Stimulated activated naive CD8-positive, alpha-beta T cell treated with anti-CD3 and anti-CD28 coated beads, Interleukin-15, amount 100 ng/mL, for 72 hours (primary cell): ENCODE measurements around the gene HELZ.
"Not testable (repeated sequence)": the region's sequence is repeated elsewhere in the genome, so short reads cannot be mapped to it uniquely, and the experiment has no call there.

Experiments
- ATAC-seq: fragments of 150-1000 bp; cut with Tn5 transposase; 2 replicates; pipeline ENCODE4 v1.10.0; 2021; ENCODE audit warnings: mild to moderate bottlenecking, moderate library complexity
- DNase-seq, 2 donors: peaks; one replicate each; pipeline ENCODE4 v3.0.0; 2021 to 2022
- H3K27ac Mint-ChIP-seq, 2 donors: one replicate each; pipeline ENCODE4 v1.8.0; 2022; ENCODE audit warnings: mild to moderate bottlenecking in 2 of 2, mixed read lengths in 2 of 2, moderate library complexity in 2 of 2
- H3K27me3 Mint-ChIP-seq: one replicate; pipeline ENCODE4 v1.8.0; 2022; ENCODE audit warnings: mixed read lengths
- H3K4me1 Mint-ChIP-seq: one replicate; pipeline ENCODE4 v1.8.0; 2022; ENCODE audit warnings: mild to moderate bottlenecking, mixed read lengths
- H3K4me3 Mint-ChIP-seq, 2 donors: one replicate each; pipeline ENCODE4 v1.8.0; 2022; ENCODE audit warnings: mild to moderate bottlenecking in 2 of 2, mixed read lengths in 2 of 2, moderate library complexity in 1 of 2
- H3K9me3 Mint-ChIP-seq, 2 donors: one replicate each; pipeline ENCODE4 v1.8.0; 2022; ENCODE audit warnings: mixed read lengths in 2 of 2

HELZ gene

DNA sequence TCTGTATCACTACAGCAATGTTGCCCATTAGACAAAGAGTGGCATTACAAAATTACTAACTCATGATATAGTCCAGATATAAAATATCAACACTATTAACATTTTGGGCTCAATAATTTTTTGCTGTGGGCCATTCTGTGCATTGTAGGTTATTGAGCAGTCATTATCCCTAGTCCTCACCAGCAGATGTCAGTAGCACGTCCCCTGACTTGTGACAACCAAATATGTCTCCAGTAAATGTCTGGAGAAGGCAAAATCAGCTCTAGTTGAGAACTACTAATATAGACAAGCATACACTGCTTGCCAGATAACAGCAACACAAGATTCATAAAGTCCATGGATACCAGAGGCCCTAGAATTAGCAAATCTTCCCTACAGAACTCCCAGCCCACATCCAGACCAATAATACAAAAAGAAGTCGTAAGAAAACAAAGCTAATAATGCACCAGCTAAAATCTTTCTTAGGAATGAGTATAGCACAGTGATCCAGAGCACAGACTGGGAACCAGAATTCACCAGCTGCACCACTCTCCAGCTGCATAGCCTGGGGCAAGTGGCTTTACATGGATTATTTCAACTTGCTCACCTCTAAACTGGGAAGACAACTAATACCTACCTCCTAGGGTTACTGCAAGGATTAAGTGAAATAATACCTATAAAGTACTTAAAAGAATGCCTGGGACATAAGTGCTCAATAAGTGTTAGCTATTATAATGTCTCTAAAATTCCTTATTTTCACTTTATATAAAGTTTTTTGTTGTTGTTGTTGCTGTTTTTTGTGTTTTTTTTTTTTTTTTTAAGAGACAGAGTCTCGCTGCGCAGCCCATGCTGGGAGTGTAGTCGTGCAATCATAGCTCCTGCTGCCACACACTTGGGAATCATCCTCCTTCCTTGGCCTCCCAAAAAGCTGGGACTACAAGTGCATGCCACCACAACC is 23.7 kb downstream of the HELZ start:
- ATAC-seq (peak; percentile 71), DNase-seq (peak in 1 of 2 donors; percentile 23)
- H3K9me3 Mint-ChIP-seq = peaks cover 0 to 6% of the 10 kb centered on the region in 2 donors
- H3K4me1 Mint-ChIP-seq = peaks cover 33% of the 10 kb centered on the region
- no peaks in the 10 kb centered on the region for H3K27me3 Mint-ChIP-seq
- peak overlapping the region in 1 of 2 donors; percentile 9 for H3K27ac Mint-ChIP-seq
- no peak overlapping the region for H3K4me3 Mint-ChIP-seq

DNA sequence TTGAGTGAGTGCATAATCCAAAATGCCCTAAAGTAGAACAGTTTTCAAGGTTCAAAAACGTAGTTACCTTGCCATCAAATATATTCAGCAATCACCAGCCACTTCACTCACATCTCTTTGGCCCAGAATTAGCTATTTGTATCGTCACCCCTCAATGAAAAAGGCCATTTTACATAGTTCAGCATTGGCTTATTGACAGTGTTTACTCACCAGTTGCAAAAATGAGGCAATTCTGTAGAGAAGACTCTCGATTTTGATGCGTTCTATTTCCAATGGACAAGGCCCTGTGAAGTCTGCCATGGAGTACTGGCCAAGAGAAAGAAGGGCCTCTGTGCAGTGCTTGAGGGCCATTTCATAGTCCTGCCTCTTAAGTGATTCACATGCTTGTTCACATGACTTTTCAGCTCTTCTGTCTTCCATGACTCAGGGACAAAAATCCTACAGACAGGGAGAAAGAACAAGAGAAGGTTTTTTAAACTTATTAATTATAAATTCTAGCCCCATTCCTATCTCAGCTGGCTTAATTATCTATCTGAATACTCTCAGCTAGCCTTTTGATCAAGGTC is 26.5 kb downstream of the HELZ start:
- Mint-ChIP-seq H3K27ac (no peak overlapping the region), H3K4me3 (no peak overlapping the region)
- ATAC-seq = no peak

DNA sequence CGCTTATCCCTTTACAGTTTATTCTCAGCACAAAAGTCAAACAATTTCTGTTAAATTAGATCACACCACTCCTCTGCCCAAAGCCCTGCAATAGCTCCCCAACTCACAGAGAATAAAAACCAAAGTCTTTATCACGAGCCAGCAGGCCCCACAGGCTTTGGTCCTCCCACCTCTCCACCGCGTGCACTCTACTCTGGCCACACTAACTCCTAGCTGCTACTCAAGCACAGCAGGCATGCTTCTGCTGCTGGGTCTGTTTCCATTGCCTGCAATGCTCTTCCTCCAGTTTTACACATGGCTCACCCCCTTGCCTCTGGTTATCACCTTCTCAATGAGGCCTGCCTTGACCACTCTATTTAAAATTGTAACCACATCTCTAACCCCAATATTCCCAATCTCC is 27.6 kb downstream of the HELZ start:
- Mint-ChIP-seq H3K27ac (no peak overlapping the region), H3K9me3 (no peaks in the 10 kb centered on the region), H3K4me3 (no peak overlapping the region), H3K4me1 (peaks cover 11% of the 10 kb centered on the region), H3K27me3 (no peaks in the 10 kb centered on the region)
- ATAC-seq (no peak), DNase-seq (no peak)

More for the DNA sequence above, 26.5 kb downstream of the HELZ start:
- DNase-seq = no peak
- Mint-ChIP-seq H3K9me3 (no peaks in the 10 kb centered on the region), H3K4me1 (peaks cover 17% of the 10 kb centered on the region), H3K27me3 (no peaks in the 10 kb centered on the region)

DNA sequence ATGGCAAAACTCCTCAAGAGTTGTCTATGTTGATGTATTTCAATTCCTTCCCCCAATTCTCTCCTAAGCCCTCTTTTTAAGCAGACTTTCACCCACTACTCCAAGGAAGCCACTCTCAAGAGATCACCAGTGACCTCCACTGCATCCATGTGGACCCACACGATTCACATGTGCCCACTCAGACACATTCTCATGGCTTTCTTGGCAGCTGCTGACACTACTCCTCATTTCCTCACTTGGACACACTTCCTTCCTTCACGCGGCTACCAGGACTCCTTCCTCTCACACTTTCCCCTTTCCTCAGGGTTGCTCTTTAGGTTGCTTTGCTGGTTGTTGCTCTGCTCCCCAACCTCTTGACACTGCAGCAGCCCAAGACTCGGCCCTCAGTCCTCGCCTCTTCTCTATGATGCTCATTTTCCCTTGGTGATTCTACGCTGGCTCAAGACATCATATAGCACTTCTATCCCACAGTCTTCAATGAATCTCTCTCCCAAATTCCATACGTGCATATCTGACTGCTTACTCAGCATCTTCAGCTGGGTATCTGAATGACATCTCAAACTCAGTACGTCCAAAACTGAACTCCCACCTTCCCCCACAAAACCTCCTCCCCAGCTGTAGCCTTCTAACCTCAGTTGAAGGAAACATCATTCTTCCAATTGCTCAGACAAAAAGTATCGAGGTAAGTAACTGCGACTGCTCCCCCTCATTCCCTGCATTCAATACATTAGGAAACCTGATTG is 28.2 kb downstream of the HELZ start:
- H3K9me3 Mint-ChIP-seq = no peaks in the 10 kb centered on the region
- no peak for DNase-seq
- no peak overlapping the region for H3K4me3 Mint-ChIP-seq
- no peaks in the 10 kb centered on the region for H3K27me3 Mint-ChIP-seq
- no peak overlapping the region for H3K27ac Mint-ChIP-seq
- no peak for ATAC-seq
- H3K4me1 Mint-ChIP-seq = peaks cover 5% of the 10 kb centered on the region

DNA sequence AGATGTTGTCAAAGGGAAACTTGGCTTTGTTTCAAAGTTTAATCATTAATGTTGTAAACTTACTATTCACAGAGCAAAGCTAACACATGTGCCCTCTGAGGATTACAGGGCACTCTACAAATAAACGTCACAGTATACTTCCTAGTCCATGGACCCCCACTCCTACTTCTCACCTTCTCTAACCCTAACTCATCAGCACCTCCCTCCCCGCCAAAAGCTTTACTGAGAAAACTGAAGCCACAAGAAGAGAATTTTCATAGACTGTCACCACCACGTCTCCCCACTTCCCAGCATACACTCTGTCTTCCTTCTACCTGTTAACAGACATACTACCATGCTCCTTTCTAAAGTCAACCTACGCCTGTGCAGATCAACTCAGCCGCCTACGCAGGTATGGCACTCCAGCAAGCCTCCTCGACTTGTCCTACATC is 29.0 kb downstream of the HELZ start:
- H3K9me3 Mint-ChIP-seq = no peaks in the 10 kb centered on the region
- no peaks in the 10 kb centered on the region for H3K27me3 Mint-ChIP-seq
- H3K4me3 Mint-ChIP-seq = no peak overlapping the region
- H3K4me1 Mint-ChIP-seq = peaks cover under 1% of the 10 kb centered on the region
- no peak for DNase-seq
- H3K27ac Mint-ChIP-seq = no peak overlapping the region
- ATAC-seq = no peak

DNA sequence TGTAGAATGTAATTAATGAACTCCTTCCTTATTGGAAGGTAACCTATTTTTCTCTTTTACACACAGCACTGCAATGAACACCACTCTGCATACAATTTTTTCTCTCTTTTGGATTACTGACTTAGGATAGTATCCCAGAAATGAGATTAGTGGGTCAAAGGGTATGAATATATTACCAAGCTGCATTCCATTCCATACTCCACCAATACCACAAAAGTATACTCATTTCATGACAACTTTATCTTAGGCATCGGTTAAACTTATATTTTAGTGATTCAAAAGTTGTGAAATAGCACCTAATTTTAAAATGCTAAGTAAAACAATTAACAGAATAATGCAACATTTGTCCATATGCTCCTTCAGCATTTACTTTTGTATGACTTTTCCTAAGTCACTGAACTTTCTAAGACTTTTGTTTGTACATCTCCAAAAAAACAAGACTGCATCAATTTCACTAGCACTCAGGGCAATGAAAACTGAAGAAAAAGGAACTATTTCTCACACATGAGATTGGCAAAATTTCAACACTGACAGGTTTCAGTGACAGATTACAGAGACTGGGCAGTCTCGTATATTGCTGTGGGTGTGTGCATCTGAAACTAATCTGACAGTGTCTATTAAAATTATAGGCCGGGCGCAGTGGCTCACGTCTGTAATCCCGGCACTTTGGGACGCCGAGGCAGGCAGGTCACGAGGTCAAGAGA is 32.1 kb downstream of the HELZ start:
- DNase-seq = no peak
- H3K27ac Mint-ChIP-seq = peak overlapping the region in 1 of 2 donors; percentile 48

DNA sequence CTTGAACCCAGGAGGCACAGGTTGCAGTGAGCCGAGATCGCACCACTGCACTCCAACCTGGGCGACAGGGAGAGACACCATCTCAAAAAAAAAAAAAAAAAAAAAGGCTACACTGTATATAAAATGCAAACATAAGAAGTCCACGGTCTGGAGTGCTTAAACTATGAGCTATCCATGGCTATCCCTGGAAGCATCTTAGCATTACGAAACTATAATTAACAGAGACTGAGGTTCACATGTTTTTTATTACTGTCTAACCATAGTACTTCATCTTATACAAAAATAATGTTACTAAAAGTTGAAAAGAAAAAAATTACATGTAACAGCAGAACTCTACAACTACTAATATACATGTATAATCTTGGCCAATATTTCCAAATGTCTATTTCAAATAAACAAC is 32.8 kb downstream of the HELZ start:
- ATAC-seq = no peak
- no peak for DNase-seq
- Mint-ChIP-seq H3K4me1 (peaks cover 17% of the 10 kb centered on the region), H3K9me3 (no peaks in the 10 kb centered on the region), H3K4me3 (no peak overlapping the region), H3K27me3 (no peaks in the 10 kb centered on the region), H3K27ac (no peak overlapping the region)

More for the DNA sequence above, 32.1 kb downstream of the HELZ start:
- ATAC-seq = no peak
- Mint-ChIP-seq H3K27me3 (no peaks in the 10 kb centered on the region), H3K4me3 (no peak overlapping the region), H3K9me3 (no peaks in the 10 kb centered on the region), H3K4me1 (peaks cover 14% of the 10 kb centered on the region)

DNA sequence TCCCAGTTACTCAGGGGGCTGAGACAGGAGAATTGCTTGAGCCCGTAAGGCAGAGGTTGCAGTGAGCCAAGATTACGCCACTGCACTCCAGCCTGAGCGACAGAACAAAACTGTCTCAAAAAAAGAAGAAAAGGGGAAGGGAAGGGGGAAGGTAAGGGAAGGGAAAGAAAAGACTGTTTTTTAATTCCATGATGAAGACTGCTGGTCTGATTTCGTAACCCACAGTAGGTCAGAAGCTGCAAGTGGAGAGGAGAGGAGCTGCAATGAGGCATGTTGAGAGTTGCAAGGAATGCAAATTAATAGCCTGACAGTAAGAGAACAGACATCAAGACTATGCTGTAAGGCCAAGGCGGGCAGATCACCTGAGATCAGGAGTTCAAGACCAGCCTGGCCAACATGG is 33.3 kb downstream of the HELZ start:
- H3K27ac Mint-ChIP-seq = peak overlapping the region in 1 of 2 donors; percentile 48
- H3K27me3 Mint-ChIP-seq = no peaks in the 10 kb centered on the region
- no peaks in the 10 kb centered on the region for H3K9me3 Mint-ChIP-seq
- H3K4me3 Mint-ChIP-seq = no peak overlapping the region
- ATAC-seq (no peak), DNase-seq (no peak)
- peaks cover 17% of the 10 kb centered on the region for H3K4me1 Mint-ChIP-seq

DNA sequence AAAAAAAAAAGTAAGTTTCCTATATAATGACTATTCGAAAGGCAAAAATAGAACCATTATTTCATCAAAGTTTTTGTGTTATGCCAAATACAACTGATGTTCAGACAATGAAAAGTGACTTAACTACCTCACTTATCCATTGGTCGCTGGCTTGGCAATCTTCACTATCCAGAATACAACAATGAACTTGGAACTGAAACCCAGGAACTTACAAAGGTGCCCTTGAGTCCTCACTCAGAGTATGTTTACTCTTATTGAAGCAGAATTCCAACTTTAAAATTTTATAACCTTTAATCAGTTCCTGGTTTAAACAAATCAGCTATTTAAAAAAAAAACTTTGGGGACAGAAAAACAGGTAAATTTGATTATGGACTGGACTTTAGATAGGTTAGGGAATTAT is 34.1 kb downstream of the HELZ start:
- no peak for ATAC-seq
- Mint-ChIP-seq H3K4me1 (peaks cover 19% of the 10 kb centered on the region), H3K9me3 (no peaks in the 10 kb centered on the region), H3K4me3 (no peak overlapping the region), H3K27me3 (no peaks in the 10 kb centered on the region), H3K27ac (no peak overlapping the region)
- DNase-seq = no peak

DNA sequence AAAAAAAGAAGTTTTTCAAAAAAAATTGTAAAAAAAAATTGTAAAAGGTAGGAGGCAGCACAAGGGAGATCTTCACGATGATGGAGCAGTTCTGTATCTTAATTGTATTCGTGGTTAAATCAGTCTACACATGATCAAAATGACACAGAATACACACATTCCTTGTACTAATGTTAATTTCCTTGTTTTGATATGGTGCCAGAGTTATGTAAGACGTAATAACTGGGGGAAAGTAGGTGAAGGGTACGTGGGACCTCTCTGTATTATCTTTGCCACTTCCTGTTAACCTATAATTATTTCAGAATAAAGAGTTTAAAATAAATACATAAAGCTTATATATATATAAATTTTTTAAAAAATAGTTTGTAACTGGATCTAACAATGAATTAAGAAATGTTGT is 36.8 kb downstream of the HELZ start:
- no peaks in the 10 kb centered on the region for H3K27me3 Mint-ChIP-seq
- no peak for ATAC-seq
- no peak for DNase-seq
- peaks cover 23% of the 10 kb centered on the region for H3K4me1 Mint-ChIP-seq
- H3K27ac Mint-ChIP-seq = peak overlapping the region in 1 of 2 donors; percentile 65
- H3K9me3 Mint-ChIP-seq = no peaks in the 10 kb centered on the region
- no peak overlapping the region for H3K4me3 Mint-ChIP-seq

DNA sequence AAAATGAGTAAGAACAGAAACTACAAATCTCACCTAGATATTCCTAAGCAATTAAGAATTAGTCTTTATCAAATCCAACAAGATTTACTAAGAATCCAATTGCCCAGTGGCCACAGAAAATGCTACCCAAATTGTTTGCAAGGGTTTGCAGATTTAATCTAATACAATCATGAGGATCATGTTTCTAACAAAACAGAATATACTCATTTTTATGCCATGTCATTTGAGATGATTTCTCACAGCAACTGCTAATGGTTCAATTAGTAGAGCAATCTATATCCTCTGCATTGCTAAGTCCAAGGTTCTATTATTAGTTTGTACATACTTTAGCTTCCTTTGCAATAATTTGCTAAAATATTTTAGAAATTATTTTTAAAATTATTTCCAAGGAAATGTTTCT is 41.2 kb downstream of the HELZ start:
- H3K27me3 Mint-ChIP-seq = no peaks in the 10 kb centered on the region
- H3K4me1 Mint-ChIP-seq = peaks cover 17% of the 10 kb centered on the region
- no peaks in the 10 kb centered on the region for H3K9me3 Mint-ChIP-seq
- ATAC-seq = no peak
- no peak for DNase-seq
- H3K4me3 Mint-ChIP-seq = no peak overlapping the region
- H3K27ac Mint-ChIP-seq = no peak overlapping the region

DNA sequence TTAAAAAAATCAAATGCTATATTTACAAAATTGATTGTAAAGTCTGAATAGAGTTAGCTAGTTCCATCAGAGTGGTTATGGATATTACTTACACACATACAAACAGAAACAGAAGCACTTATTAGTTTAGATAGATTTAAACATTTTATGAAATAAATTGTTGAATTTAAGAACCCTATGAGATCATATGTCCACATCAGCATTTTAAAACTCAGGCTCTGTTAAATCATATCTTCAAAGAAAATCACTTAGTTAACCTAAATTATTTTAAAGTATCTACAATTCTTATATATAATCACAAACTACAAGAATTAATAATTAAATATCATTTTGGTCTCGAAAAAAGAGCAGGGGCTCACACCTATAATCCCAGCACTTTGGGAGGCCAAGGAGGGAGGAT is 42.5 kb downstream of the HELZ start:
- Mint-ChIP-seq H3K4me1 (peaks cover 7% of the 10 kb centered on the region), H3K27me3 (no peaks in the 10 kb centered on the region), H3K4me3 (no peak overlapping the region), H3K27ac (no peak overlapping the region), H3K9me3 (peaks cover under 1 to 2% of the 10 kb centered on the region in 2 donors)
- DNase-seq (no peak), ATAC-seq (no peak)

DNA sequence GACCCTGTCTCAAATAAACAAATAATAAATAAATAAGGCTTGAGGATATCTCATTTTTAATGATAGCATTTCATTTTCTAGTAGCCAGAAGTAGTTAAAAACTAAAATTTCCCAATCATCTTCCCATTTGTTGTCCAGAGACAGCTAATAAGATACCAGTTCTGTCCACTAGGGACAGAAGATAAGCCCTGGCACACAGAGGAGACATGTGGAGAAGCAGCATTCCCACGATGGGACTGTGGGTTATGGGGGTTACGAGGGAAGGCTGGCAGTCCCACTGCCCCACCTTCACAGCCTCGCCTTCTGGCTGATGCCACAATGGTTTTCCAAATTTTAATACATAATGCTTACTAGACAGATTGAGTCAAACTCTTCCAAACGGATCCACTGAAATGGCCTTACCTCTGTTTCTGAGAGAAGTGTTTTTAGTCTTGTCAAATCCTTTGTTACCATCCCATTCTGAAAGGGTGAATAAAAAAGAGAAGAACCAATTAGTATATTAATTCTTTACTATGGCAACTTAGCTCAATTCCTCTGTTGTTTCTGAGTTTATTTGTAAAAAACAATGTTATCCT is 44.2 kb downstream of the HELZ start:
- Mint-ChIP-seq H3K27me3 (no peaks in the 10 kb centered on the region), H3K27ac (no peak overlapping the region), H3K4me1 (peaks cover 12% of the 10 kb centered on the region), H3K9me3 (peaks cover 7 to 12% of the 10 kb centered on the region in 2 donors), H3K4me3 (no peak overlapping the region)
- DNase-seq (no peak), ATAC-seq (no peak)

DNA sequence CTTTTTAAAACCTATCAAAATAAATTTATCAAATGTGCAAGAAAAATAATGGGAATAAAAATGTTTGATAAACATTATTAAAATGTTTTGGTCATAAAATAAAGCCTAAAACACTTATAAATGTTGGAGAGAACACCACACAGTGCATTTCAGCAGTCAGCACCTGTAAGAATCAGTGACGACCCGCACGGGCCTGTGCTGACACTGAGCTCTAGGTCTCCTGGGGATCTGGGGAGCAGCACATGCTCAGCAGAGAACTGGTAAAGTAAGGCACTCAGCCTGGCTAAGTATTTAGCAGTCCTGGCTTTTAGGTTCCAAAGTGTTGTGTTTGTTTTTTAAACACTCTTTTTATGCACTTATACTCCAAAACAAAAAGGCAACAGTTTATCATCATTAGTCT is 46.9 kb downstream of the HELZ start:
- DNase-seq (no peak), ATAC-seq (no peak)
- Mint-ChIP-seq H3K4me3 (no peak overlapping the region), H3K27me3 (no peaks in the 10 kb centered on the region), H3K9me3 (peaks cover 7 to 12% of the 10 kb centered on the region in 2 donors), H3K27ac (no peak overlapping the region), H3K4me1 (peaks cover 9% of the 10 kb centered on the region)

DNA sequence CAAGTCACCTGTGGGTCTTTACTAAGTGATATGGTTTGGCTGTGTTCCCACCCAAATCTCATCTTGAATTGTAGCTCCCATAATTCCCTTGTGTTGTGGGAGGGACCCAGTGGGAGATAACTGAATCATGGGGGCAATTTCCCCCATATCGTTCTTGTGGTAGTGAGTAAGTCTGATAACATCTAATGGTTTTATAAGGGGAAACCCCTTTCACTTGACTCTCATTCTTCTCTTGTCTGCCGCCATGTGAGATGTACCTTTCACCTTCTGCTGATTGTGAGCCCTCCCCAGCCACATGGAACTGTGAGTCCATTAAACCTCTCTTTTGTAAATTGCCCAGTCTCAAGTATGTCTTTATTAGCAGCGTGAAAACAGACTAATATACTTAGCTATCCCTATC is 48.0 kb downstream of the HELZ start:
- H3K27me3 Mint-ChIP-seq, ATAC-seq, H3K27ac Mint-ChIP-seq, DNase-seq, H3K4me1 Mint-ChIP-seq, H3K4me3 Mint-ChIP-seq: not testable (repeated sequence)
- peaks cover 7 to 12% of the 10 kb centered on the region in 2 donors for H3K9me3 Mint-ChIP-seq
